Measurements from ENCODE around the gene CISD1. TPM values are rescaled to one million over a fixed set of nuclear protein-coding genes. Genes with fewer than 3 reads are reported as not detected.

CISD1 gene
- total and polyA plus RNA-seq, 10 of the 15 experiments (the other 5 are each of a cell fraction or from before 2014, with no cell fraction given): 23.0 to 162 (median 58.5) TPM

DNA sequence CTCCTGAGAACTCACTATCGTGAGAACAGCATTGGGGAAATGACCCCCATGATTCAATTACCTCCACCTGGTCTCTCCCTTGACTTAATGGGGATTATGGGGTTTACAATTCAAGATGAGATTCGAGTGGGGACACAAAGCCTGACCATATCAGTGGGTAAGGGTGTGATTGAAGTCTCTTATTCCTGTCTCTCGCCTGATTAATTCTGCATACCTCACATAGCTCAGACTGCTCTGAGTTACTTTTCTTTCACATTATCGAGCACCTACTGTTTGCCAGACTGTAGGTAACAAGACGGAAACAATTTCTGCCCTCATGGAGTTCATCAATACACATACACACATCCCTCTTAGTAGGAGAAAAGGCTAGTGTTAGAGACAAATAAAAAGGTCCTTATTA is 25.0 kb downstream of the CISD1 start (continued):
- no peak for TF ChIP-seq HSF1 (IDR thresholded peaks at IDR 0.05; ENCODE audit: low read depth, low read length)
- no peak for TF ChIP-seq SMC3 (IDR thresholded peaks at IDR 0.05; ENCODE audit: borderline replicate concordance, low read length)
- TF ChIP-seq CEBPB (IDR thresholded peaks at IDR 0.05; ENCODE audit: borderline replicate concordance in 1 of 2, low read depth in 2 of 2, low read length in 2 of 2): no peak

- H3K9ac ChIP-seq (ENCODE audit: control insufficient read depth, insufficient read depth, low read length): no peak overlapping the region
- WGBS (ENCODE audit: insufficient coverage, insufficient replicate concordance, low lambda C conversion rate, missing lambda C conversion rate): 1% methylated on average over 4 of the region's 4 CpGs
- no peaks in the 10 kb centered on the region for H3K4me1 ChIP-seq (ENCODE audit: control insufficient read depth, insufficient read depth, low read length)
- H3K27me3 ChIP-seq (replicated peaks in 1 of 2; ENCODE audit: control insufficient read depth in 2 of 2, insufficient read depth in 2 of 2, low read length in 1 of 2): no peaks in the 10 kb centered on the region
- DNase-seq (ENCODE audit: low read depth, low spot score) (no peak), ATAC-seq (peak; percentile 95), FAIRE-seq (no peak)
- no peak overlapping the region for H3K27ac ChIP-seq (ENCODE audit: control insufficient read depth, insufficient read depth)
- in situ Hi-C loops (cut with MboI) (no loop called here), intact Hi-C loops (cut with micrococcal nuclease; ENCODE audit: unreplicated experiment) (loop anchor here (2.0 to 10.0 kb wide), 2 partner anchors 85 to 285 kb away; partner anchors contain the start of gene TFAM)
- CTCF ChIA-PET: interaction anchor here (0.6 to 4.8 kb wide), 47 partner anchors 8 to 801 kb away, joined by 3 to 67 read pairs (median 4); partner anchors contain the start of genes TFAM and UBE2D1
- RAD21 ChIA-PET (ENCODE audit: unreplicated experiment): interaction anchor here (1.0 to 4.1 kb wide), 9 partner anchors 10 to 231 kb away, joined by 3 to 41 read pairs (median 4); partner anchors contain the start of gene TFAM
- no TSS peak for BruUV-seq (replicated peaks)
- H3K79me2 ChIP-seq (ENCODE audit: control insufficient read depth, insufficient read depth, low read length): no peaks in the 10 kb centered on the region
- H3K9me3 ChIP-seq (replicated peaks; ENCODE audit: control insufficient read depth, insufficient read depth, low read length): no peaks in the 10 kb centered on the region
- H3K4me3 ChIP-seq: no peak overlapping the region
- TF ChIP-seq RUNX3 (IDR thresholded peaks at IDR 0.05; ENCODE audit: low read length) (peak; percentile 58), RB1 (IDR thresholded peaks at IDR 0.05; ENCODE audit: borderline replicate concordance) (peak; percentile 55; the same call in 1 of the 2 replicates), IRF4 (IDR thresholded peaks at IDR 0.05; ENCODE audit: low read depth, low read length) (no peak), YY1 (IDR thresholded peaks at IDR 0.05; ENCODE audit: low read depth, low read length) (0 out of 2 replicates have a peak, but pooled peaks have one; percentile 17), CBX3 (IDR thresholded peaks at IDR 0.05; ENCODE audit: borderline replicate concordance, low read depth) (no peak), SMC3 (IDR thresholded peaks at IDR 0.05; ENCODE audit: borderline replicate concordance, low read length) (peak; percentile 82; the same call in 1 of the 2 replicates), LARP7 (IDR thresholded peaks at IDR 0.05) (no peak), BHLHE40 (IDR thresholded peaks at IDR 0.05; ENCODE audit: borderline replicate concordance in 1 of 2, low read depth in 2 of 2, low read length in 1 of 2) (peak in 1 of 2 experiments; percentile 61; a peak in 1 of 4 replicates), CBX5 (IDR thresholded peaks at IDR 0.05; ENCODE audit: low read depth) (no peak), CTCF (IDR thresholded peaks at IDR 0.05 in 2 of 3, conservative IDR thresholded peaks at IDR 0.05 in 1 of 3; ENCODE audit: control insufficient read depth in 2 of 3, extremely low read depth in 1 of 3, insufficient read depth in 1 of 3, low read depth in 3 of 3, low read length in 3 of 3) (peak; percentile 83 to 87 (median 85)), IKZF2 (IDR thresholded peaks at IDR 0.05) (peak in 1 of 2 experiments; percentile 37; a peak in 1 of 4 replicates), RAD21 (IDR thresholded peaks at IDR 0.05; ENCODE audit: insufficient read depth, low read depth, low read length) (peak; percentile 95)
- H3K4me2 ChIP-seq (ENCODE audit: control insufficient read depth, insufficient read depth): no peak overlapping the region
- H4K20me1 ChIP-seq (ENCODE audit: control insufficient read depth, insufficient read depth): no peaks in the 10 kb centered on the region
- H3K36me3 ChIP-seq (ENCODE audit: control insufficient read depth in 2 of 2, insufficient read depth in 2 of 2, low read length in 1 of 2): no peaks in the 10 kb centered on the region
- SMC1A ChIA-PET (ENCODE audit: uncharacterized antibody, unreplicated experiment): interaction anchor here (0.6 to 4.2 kb wide), 23 partner anchors 9 to 341 kb away, joined by 3 to 58 read pairs (median 4); partner anchors contain the start of genes TFAM and UBE2D1
- H2AFZ ChIP-seq (ENCODE audit: control insufficient read depth, low read depth, low read length): no peak overlapping the region
- POLR2A ChIA-PET: interaction anchor here (1.0 to 1.4 kb wide), 3 partner anchors 30 to 92 kb away, joined by 3 to 6 read pairs (median 3); partner anchors contain the start of genes CISD1 and TFAM
Measured at GRCh38 chr10:58299580-58299979, 30.6 kb downstream of the CISD1 start.

Data from GM12878 (cell line).